Measurements from ENCODE around the gene TMEM117. TPM values are rescaled to one million over a fixed set of nuclear protein-coding genes. Genes with fewer than 3 reads are reported as not detected.

The TMEM117 gene
- polyA plus RNA-seq, 1 donor (not counting 4 experiments of a cell fraction or from before 2014, with no cell fraction given): 8.5 TPM

DNA sequence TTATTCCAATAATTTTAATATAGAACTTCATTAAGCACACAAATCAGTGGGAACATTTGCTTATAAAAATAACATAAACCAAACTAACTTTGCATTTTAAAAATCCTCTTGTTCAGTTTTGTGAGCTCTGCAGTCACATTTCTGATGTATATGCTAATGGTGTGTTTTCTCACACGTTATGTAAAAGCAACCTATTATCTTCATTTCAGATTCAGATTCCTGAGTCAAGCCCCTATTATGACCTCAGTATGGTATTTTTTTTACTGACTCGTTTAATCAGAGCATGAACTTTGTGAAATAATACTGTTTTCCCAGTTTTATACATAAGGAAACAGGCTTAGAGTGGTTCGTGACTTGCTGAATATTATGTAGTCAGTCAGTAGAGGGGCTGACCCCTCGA lies 394.0 kb downstream of the TMEM117 start:
- dilution Hi-C loops (cut with MboI; ENCODE audit: extremely low pct_ligation_motif_present, low sequenced_read_pairs): no loop called here
- TF ChIP-seq EZH2 (IDR thresholded peaks at IDR 0.05; ENCODE audit: low read length): no peak
- TF ChIP-seq, protein P1, sequence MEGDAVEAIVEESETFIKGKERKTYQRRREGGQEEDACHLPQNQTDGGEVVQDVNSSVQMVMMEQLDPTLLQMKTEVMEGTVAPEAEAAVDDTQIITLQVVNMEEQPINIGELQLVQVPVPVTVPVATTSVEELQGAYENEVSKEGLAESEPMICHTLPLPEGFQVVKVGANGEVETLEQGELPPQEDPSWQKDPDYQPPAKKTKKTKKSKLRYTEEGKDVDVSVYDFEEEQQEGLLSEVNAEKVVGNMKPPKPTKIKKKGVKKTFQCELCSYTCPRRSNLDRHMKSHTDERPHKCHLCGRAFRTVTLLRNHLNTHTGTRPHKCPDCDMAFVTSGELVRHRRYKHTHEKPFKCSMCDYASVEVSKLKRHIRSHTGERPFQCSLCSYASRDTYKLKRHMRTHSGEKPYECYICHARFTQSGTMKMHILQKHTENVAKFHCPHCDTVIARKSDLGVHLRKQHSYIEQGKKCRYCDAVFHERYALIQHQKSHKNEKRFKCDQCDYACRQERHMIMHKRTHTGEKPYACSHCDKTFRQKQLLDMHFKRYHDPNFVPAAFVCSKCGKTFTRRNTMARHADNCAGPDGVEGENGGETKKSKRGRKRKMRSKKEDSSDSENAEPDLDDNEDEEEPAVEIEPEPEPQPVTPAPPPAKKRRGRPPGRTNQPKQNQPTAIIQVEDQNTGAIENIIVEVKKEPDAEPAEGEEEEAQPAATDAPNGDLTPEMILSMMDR (optimal IDR thresholded peaks at IDR 0.05 in 1 of 3, IDR thresholded peaks at IDR 0.05 in 1 of 3, conservative IDR thresholded peaks at IDR 0.05 in 1 of 3; ENCODE audit: extremely low read depth in 1 of 3, insufficient read depth in 2 of 3, low read length in 3 of 3): no peak
- no peaks in the 10 kb centered on the region for H3K79me2 ChIP-seq (ENCODE audit: control insufficient read depth, insufficient read depth, low read length)
- no peaks in the 10 kb centered on the region for H3K9me3 ChIP-seq (ENCODE audit: control insufficient read depth, low read depth, low read length)
- no peak overlapping the region for H3K27ac ChIP-seq (ENCODE audit: control insufficient read depth, insufficient read depth, low read length)
- H3K27me3 ChIP-seq (ENCODE audit: control insufficient read depth, extremely low read depth, insufficient read depth, low read length): no peaks in the 10 kb centered on the region
- H3K36me3 ChIP-seq (ENCODE audit: control insufficient read depth in 2 of 2, extremely low read depth in 1 of 2, insufficient read depth in 2 of 2, low read length in 2 of 2): no peaks in the 10 kb centered on the region
- H3K4me2 ChIP-seq (ENCODE audit: control insufficient read depth, extremely low read depth, insufficient read depth, low read depth, low read length): no peak overlapping the region
- no peak overlapping the region for H2AFZ ChIP-seq (ENCODE audit: control insufficient read depth, low read length)
- no peak overlapping the region for H3K4me3 ChIP-seq (ENCODE audit: control insufficient read depth in 2 of 3, extremely low read depth in 1 of 3, insufficient read depth in 2 of 3, low read depth in 1 of 3, low read length in 3 of 3)
- no peaks in the 10 kb centered on the region for H3K4me1 ChIP-seq (ENCODE audit: control insufficient read depth, extremely low read depth, insufficient read depth, low read length)
- no peak overlapping the region for H3K9ac ChIP-seq (ENCODE audit: control insufficient read depth, extremely low read depth, insufficient read depth, low read length)
- FAIRE-seq (no peak), DNase-seq (ENCODE audit: low read depth, low spot score) (no peak)
- no peaks in the 10 kb centered on the region for H3K9me1 ChIP-seq (ENCODE audit: control insufficient read depth, extremely low read depth, insufficient read depth, low read length)
- no peaks in the 10 kb centered on the region for H4K20me1 ChIP-seq (ENCODE audit: control insufficient read depth, extremely low read depth, insufficient read depth, low read length)

DNA sequence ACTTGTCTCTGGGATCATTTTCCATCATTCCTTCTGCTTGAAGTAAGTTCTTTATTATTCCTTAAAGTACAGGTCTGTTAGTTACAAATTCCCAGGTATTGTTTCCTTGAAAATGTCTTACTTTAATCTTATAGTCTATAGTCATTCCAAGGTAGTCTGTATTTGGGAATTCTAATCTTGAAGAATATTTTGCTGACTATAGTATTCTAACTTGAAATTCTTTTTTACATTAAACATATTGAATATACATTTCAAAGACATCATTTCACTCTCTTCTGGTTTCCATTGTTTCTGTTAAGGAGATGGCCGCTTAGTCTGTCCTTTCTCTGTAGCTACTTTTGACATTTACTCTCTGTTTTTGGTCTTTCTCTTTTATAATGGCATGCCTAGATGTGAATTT lies 399.8 kb downstream of the TMEM117 start:
- no peak overlapping the region for H2AFZ ChIP-seq (ENCODE audit: control insufficient read depth, low read length)
- no peak overlapping the region for H3K9ac ChIP-seq (ENCODE audit: control insufficient read depth, extremely low read depth, insufficient read depth, low read length)
- H3K4me2 ChIP-seq (ENCODE audit: control insufficient read depth, extremely low read depth, insufficient read depth, low read depth, low read length): no peak overlapping the region
- no peak for TF ChIP-seq EZH2 (IDR thresholded peaks at IDR 0.05; ENCODE audit: low read length)
- TF ChIP-seq, protein P1 (optimal IDR thresholded peaks at IDR 0.05 in 1 of 3, IDR thresholded peaks at IDR 0.05 in 1 of 3, conservative IDR thresholded peaks at IDR 0.05 in 1 of 3; ENCODE audit: extremely low read depth in 1 of 3, insufficient read depth in 2 of 3, low read length in 3 of 3): no peak
- no peak overlapping the region for H3K27ac ChIP-seq (ENCODE audit: control insufficient read depth, insufficient read depth, low read length)
- H3K9me1 ChIP-seq (ENCODE audit: control insufficient read depth, extremely low read depth, insufficient read depth, low read length): no peaks in the 10 kb centered on the region
- DNase-seq (ENCODE audit: low read depth, low spot score): no peak
- dilution Hi-C loops (cut with MboI; ENCODE audit: extremely low pct_ligation_motif_present, low sequenced_read_pairs): no loop called here
- no peak overlapping the region for H3K4me3 ChIP-seq (ENCODE audit: control insufficient read depth in 2 of 3, extremely low read depth in 1 of 3, insufficient read depth in 2 of 3, low read depth in 1 of 3, low read length in 3 of 3)
- H3K27me3 ChIP-seq (ENCODE audit: control insufficient read depth, extremely low read depth, insufficient read depth, low read length): no peaks in the 10 kb centered on the region
- no peaks in the 10 kb centered on the region for H3K36me3 ChIP-seq (ENCODE audit: control insufficient read depth in 2 of 2, extremely low read depth in 1 of 2, insufficient read depth in 2 of 2, low read length in 2 of 2)
- H4K20me1 ChIP-seq (ENCODE audit: control insufficient read depth, extremely low read depth, insufficient read depth, low read length): no peaks in the 10 kb centered on the region
- H3K4me1 ChIP-seq (ENCODE audit: control insufficient read depth, extremely low read depth, insufficient read depth, low read length): no peaks in the 10 kb centered on the region
- H3K79me2 ChIP-seq (ENCODE audit: control insufficient read depth, insufficient read depth, low read length): no peaks in the 10 kb centered on the region
- no peak for FAIRE-seq
- no peaks in the 10 kb centered on the region for H3K9me3 ChIP-seq (ENCODE audit: control insufficient read depth, low read depth, low read length)

Measured in keratinocyte (primary cell).